ENCODE measurements around the gene CHD9. TPM values are rescaled to one million over a fixed set of nuclear protein-coding genes. Genes with fewer than 3 reads are reported as not detected.
"Not testable (repeated sequence)": the region's sequence is repeated elsewhere in the genome, so short reads cannot be mapped to it uniquely, and the experiment has no call there.

CHD9 gene
- total RNA-seq, 2 experiments from 2014 or later: 9.4 to 9.7 TPM

DNA sequence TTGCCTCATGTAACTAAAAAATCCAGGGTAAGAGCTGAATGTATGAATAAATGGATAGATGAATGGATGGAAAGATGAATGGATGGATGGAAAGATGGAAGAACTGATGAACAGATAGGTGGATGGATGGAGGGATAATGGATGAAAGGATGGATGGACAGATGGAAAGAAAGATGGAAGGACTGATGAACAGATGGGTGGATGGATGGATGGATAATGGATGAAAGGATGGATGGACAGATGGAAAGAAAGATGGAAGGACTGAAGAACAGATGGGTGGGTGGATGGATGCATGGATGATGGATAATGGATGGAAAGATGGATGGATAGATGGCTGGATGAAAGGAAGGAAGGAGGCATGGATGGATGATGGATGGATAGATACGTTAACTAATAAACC, 14.0 kb upstream of the CHD9 start:
- H3K4me3 Mint-ChIP-seq: no peak overlapping the region
- no peak overlapping the region for H3K27ac Mint-ChIP-seq
- no peaks in the 10 kb centered on the region for H3K36me3 Mint-ChIP-seq (ENCODE audit: low read depth)
- CTCF ChIA-PET: no interaction called here
- peaks cover 3% of the 10 kb centered on the region for H3K27me3 Mint-ChIP-seq (ENCODE audit: low read depth)
- no peak for DNase-seq
- peaks cover 3% of the 10 kb centered on the region for H3K4me1 Mint-ChIP-seq (ENCODE audit: low read depth)
- intact Hi-C loops (cut with micrococcal nuclease): no loop called here
- no peaks in the 10 kb centered on the region for H3K9me3 Mint-ChIP-seq

GRCh38 chr16:53041320-53042051, 13.3 kb upstream of the CHD9 start:
- Mint-ChIP-seq H3K4me3 (no peak overlapping the region), H3K4me1 (ENCODE audit: low read depth) (peaks cover 3% of the 10 kb centered on the region), H3K9me3 (no peaks in the 10 kb centered on the region), H3K27me3 (ENCODE audit: low read depth) (peaks cover 3% of the 10 kb centered on the region), H3K36me3 (ENCODE audit: low read depth) (no peaks in the 10 kb centered on the region), H3K27ac (no peak overlapping the region)
- intact Hi-C loops (cut with micrococcal nuclease): no loop called here
- CTCF ChIA-PET: no interaction called here
- no peak for DNase-seq

GRCh38 chr16:53042235-53042701, 12.5 kb upstream of the CHD9 start:
- Mint-ChIP-seq H3K27ac (no peak overlapping the region), H3K4me1 (ENCODE audit: low read depth) (peaks cover 3% of the 10 kb centered on the region), H3K27me3 (ENCODE audit: low read depth) (peaks cover 3% of the 10 kb centered on the region), H3K4me3 (no peak overlapping the region), H3K9me3 (no peaks in the 10 kb centered on the region), H3K36me3 (ENCODE audit: low read depth) (no peaks in the 10 kb centered on the region)
- intact Hi-C loops (cut with micrococcal nuclease): no loop called here
- CTCF ChIA-PET: no interaction called here
- DNase-seq: no peak

DNA sequence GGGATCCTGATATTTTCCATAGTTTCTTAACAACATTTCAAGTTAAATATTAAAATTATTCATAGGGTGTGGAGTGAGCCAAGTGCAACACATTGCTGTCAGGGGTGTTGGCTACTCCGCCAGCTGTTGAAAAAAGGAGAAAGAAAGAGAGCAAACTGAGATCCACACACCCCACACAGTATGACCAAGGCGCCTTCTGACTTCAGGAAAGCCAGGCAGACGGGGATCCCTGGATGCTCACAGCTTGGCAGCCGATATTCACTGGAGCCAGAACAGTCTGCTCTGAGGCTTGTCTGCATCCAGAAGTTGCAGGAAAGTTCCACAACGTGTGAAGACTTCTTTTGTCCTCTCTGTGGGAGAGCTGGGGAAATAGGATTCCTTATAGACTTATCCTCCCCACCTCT, 11.4 kb upstream of the CHD9 start:
- no peak for DNase-seq
- Mint-ChIP-seq H3K27me3 (ENCODE audit: low read depth) (peaks cover 3% of the 10 kb centered on the region), H3K9me3 (no peaks in the 10 kb centered on the region), H3K27ac (no peak overlapping the region), H3K36me3 (ENCODE audit: low read depth) (no peaks in the 10 kb centered on the region), H3K4me3 (no peak overlapping the region), H3K4me1 (ENCODE audit: low read depth) (peaks cover 3% of the 10 kb centered on the region)
- CTCF ChIA-PET: no interaction called here
- intact Hi-C loops (cut with micrococcal nuclease): no loop called here

GRCh38 chr16:53043986-53044601, 10.7 kb upstream of the CHD9 start:
- peaks cover 3% of the 10 kb centered on the region for H3K27me3 Mint-ChIP-seq (ENCODE audit: low read depth)
- no peak overlapping the region for H3K27ac Mint-ChIP-seq
- no peak overlapping the region for H3K4me3 Mint-ChIP-seq
- H3K4me1 Mint-ChIP-seq (ENCODE audit: low read depth): peaks cover 3% of the 10 kb centered on the region
- CTCF ChIA-PET: no interaction called here
- H3K9me3 Mint-ChIP-seq: no peaks in the 10 kb centered on the region
- H3K36me3 Mint-ChIP-seq (ENCODE audit: low read depth): no peaks in the 10 kb centered on the region
- intact Hi-C loops (cut with micrococcal nuclease): no loop called here
- DNase-seq: no peak

DNA sequence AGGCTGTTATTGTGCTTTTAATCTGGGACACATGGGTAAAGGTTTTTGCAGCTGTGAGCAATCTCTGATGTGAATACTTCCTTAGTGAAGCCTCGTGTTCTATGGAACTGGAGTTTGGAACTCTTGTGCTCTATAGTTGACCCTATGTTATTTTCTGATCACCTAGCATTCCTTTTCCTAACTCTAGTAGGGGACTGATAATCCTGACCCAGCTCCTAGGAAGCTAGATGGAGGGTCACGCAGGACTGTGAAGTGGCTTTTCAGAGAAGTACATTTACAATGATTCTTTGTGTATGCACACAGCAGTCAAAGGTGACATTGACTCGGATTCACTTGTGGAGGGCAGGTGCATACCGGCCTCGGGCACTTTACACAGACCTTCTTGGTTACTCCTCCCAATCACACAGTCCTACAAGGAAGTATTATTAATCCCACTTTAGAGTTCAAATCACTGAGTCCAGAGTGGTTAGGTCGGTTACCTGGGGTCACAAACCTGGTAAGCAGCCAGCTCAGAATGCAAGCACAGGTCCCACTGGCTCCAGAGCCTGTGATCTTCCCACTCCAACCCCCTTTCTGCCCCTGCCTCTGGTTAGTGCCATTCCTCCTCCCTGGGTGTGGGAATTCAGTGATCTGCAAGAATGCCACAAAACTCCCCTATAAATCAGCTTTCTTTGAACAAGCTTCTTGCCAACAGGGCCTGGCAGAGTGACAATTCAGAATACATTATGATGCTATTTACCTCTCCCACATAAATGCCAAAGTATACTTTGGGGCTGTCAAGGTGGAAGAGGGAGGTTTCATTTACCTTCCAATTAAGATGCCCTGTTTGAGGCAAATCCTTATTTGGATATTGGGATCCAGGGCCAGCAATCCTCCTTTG, 9.2 kb upstream of the CHD9 start:
- Mint-ChIP-seq H3K27ac (no peak overlapping the region), H3K36me3 (ENCODE audit: low read depth) (no peaks in the 10 kb centered on the region), H3K9me3 (no peaks in the 10 kb centered on the region), H3K4me3 (no peak overlapping the region), H3K27me3 (ENCODE audit: low read depth) (peaks cover 3% of the 10 kb centered on the region), H3K4me1 (ENCODE audit: low read depth) (peaks cover 3% of the 10 kb centered on the region)
- intact Hi-C loops (cut with micrococcal nuclease): no loop called here
- CTCF ChIA-PET: no interaction called here
- no peak for DNase-seq

- H3K27ac Mint-ChIP-seq; H3K27me3 Mint-ChIP-seq (ENCODE audit: low read depth); H3K4me1 Mint-ChIP-seq (ENCODE audit: low read depth); H3K4me3 Mint-ChIP-seq; intact Hi-C loops (cut with micrococcal nuclease); H3K9me3 Mint-ChIP-seq; CTCF ChIA-PET; H3K36me3 Mint-ChIP-seq (ENCODE audit: low read depth); DNase-seq: not testable (repeated sequence)
These were observed 7.3 kb upstream of the CHD9 start for GRCh38 chr16:53047515-53047914.

DNA sequence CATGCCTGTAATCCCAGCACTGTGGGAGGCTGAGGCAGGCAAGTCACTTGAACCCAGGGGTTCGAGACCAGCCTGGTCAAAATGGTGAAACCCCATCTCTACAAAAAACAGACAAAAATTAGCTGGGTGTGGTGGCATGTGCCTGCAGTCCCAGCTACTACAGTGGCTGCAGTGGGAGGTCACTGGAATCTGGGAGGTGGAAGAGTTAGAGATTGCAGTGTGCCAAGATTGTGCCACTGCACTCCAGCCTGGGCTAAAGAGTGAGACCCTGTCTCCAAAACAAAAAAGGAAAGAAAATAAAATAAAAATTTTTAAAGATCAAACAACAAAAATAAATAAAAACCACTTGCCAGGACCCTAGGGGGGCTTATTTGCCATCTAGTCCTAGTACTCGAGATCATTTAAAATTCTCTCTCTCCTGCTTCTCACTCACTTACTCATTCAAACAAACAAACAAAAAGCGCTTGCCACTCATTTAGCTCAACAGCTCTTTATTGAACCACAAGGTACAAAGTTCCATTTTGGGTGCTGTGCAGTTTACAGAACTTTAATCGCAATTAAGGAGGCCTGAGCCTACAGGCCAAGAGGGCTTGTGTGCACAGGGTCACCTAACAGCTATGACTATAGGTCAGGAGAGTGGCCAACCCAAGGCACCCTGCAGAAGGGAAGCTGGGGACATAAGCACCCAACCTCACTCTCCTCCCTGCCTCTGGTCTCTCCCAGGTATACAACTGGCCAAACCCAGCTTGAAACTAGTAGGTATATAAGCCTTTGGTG, 6.5 kb upstream of the CHD9 start:
- CTCF ChIA-PET: interaction anchor here (0.6 kb wide), 1 partner anchor 180 kb away, joined by 3 read pairs; no protein-coding TSS in a partner anchor
- peaks cover 10% of the 10 kb centered on the region for H3K4me1 Mint-ChIP-seq (ENCODE audit: low read depth)

DNA sequence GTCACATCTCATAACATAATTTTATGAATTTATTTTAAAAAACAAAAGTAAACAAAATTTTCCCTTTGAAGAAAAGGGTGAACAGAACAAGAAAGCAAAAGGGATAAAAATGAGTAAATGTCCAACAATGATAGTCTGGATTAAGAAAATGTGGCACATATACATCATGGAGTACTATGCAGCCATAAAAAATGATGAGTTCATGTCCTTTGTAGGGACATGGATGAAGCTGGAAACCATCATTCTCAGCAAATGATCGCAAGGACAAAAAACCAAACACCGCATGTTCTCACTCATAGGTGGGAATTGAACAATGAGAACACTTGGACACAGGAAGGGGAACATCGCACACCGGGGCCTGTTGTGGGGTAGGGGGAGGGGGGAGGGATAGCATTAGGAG, 3.5 kb upstream of the CHD9 start:
- CTCF ChIA-PET; H3K27ac Mint-ChIP-seq; H3K27me3 Mint-ChIP-seq (ENCODE audit: low read depth); H3K36me3 Mint-ChIP-seq (ENCODE audit: low read depth); DNase-seq; H3K4me3 Mint-ChIP-seq; H3K9me3 Mint-ChIP-seq: not testable (repeated sequence)
- intact Hi-C loops (cut with micrococcal nuclease): loop anchor here (5.0 to 10.0 kb wide), 2 partner anchors 321 to 384 kb away; partner anchors contain the start of gene RBL2
- peaks cover 18% of the 10 kb centered on the region for H3K4me1 Mint-ChIP-seq (ENCODE audit: low read depth)

More for the DNA sequence above, 6.5 kb upstream of the CHD9 start:
- Mint-ChIP-seq H3K27ac (no peak overlapping the region), H3K27me3 (ENCODE audit: low read depth) (peaks cover 6% of the 10 kb centered on the region), H3K4me3 (no peak overlapping the region), H3K36me3 (ENCODE audit: low read depth) (no peaks in the 10 kb centered on the region), H3K9me3 (no peaks in the 10 kb centered on the region)
- DNase-seq: no peak
- intact Hi-C loops (cut with micrococcal nuclease): no loop called here

DNA sequence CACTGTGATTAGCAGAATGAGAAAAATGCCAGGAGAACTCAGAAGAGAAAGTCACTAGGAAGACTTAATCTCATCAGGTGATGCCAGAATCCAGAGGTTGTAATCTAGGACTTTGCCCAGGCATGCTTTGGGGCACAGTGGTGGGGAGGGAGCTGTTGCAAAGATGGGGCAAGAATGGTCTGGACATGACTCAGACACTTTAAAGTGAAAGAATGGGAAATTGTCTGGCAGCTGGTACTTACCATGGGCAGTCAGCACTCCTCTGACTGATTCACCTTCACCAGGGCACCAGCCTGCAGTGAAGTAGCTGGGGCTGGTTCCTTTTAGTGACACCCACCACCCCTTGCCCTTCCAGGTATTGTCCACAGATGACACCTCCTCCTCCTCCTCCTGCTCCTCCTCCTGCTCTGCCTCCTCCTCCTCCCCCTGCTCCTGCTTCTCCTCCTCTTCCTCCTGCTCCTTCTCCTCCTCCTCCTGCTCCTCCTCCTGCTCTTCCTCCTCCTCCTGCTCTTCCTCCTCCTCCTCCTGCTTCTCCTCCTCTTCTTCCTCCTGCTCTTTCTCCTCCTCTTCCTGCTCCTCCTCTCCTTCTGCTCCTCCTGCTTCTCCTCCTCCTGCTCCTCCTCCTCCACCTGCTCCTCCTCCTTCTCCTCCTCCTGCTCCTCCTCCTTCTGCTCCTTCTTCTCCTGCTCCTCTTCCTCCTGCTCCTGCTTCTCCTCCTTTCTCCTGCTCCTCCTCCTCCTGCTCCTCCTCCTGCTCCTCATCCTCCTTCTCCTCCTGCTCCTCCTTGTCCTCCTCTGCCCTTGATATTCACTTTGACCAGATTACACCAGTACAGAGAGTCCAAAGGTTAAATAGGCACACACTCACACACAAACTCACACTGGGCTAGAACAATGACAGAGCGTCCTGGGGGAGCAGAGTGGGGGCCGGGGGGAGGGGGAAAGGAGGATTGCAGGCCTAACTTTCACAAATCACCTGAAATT, 2.0 kb upstream of the CHD9 start, which contains the start of gene CHD9NB:
TSS of gene CHD9NB (minus strand) at position 379 of the 983 bp plus-strand sequence. CDS start 8,739 bp downstream, outside the sequence.
- H3K27me3 Mint-ChIP-seq (ENCODE audit: low read depth): peaks cover 3% of the 10 kb centered on the region
- H3K36me3 Mint-ChIP-seq (ENCODE audit: low read depth): no peaks in the 10 kb centered on the region
- DNase-seq: peak; percentile 50
- intact Hi-C loops (cut with micrococcal nuclease): loop anchor here (5.0 to 10.0 kb wide), 2 partner anchors 319 to 382 kb away; partner anchors contain the start of gene RBL2
- H3K4me3 Mint-ChIP-seq: peak within 1 kb of the TSS; percentile 54
- H3K9me3 Mint-ChIP-seq: no peaks in the 10 kb centered on the region
- peak within 1 kb of the TSS; percentile 79 for H3K27ac Mint-ChIP-seq
- CTCF ChIA-PET: interaction anchor here (1.3 to 1.9 kb wide), 2 partner anchors 105 to 231 kb away, joined by 4 to 6 read pairs; no protein-coding TSS in a partner anchor
- H3K4me1 Mint-ChIP-seq (ENCODE audit: low read depth): peaks cover 18% of the 10 kb centered on the region

Data from activated naive CD4-positive, alpha-beta T cell treated with anti-CD3 and anti-CD28 coated beads for 36 hours (primary cell).